Uterus (tissue), 2 donors: ENCODE results near the gene TTC38.

Experiments
- CTCF ChIP-seq, 4 experiments: fragments of 200-600 bp in 2 of 4; fragments of 450-650 bp in 2 of 4; sonication (generic) in 2 of 4; IDR thresholded peaks; one replicate each; pipeline ENCODE4 v1.5.1; 2016 to 2019; ENCODE audit warnings: antibody characterized with exemption in 4 of 4, mild to moderate bottlenecking in 2 of 4, moderate library complexity in 1 of 4
- POLR2A ChIP-seq, 2 donors: fragments of 450-650 bp; IDR thresholded peaks; one replicate each; pipeline ENCODE4 v1.6.1; 2016; ENCODE audit warnings: antibody characterized with exemption in 2 of 2, mild to moderate bottlenecking in 1 of 2, moderate library complexity in 1 of 2

- TF ChIP-seq POLR2A (IDR thresholded peaks at IDR 0.05) (no peak), CTCF (IDR thresholded peaks at IDR 0.05) (no peak)
Observed at GRCh38 chr22:46224898-46225290, 42.9 kb upstream of the TTC38 start.
